ENCODE measurements around the gene AOAH.

GRCh38 chr7:36600314-36600682 lies 124.0 kb downstream of the AOAH start:
- TF ChIP-seq CTCF (IDR thresholded peaks at IDR 0.05) (no peak), POLR2A (IDR thresholded peaks at IDR 0.05) (no peak)
